OCI-LY7 (cell line): ENCODE data around the gene CARD19. TPM values are rescaled to one million over a fixed set of nuclear protein-coding genes. Genes with fewer than 3 reads are reported as not detected.

Experiments used
- BruUV-seq: library from RNA; stranded (reverse); fragments of 400-500 nt; replicated peaks from 2 replicates; lab custom pipeline; 2021; lab: Mats Ljungman, UMichigan
- CTCF ChIA-PET: fragments of 300-600 bp; sonication (Branson Sonifier 250); formaldehyde crosslinking; loops from one replicate; lab custom pipeline; 2022; ENCODE audit warnings: antibody characterized with exemption; ENCODE audit not compliant: unreplicated experiment; lab: Charles Lee
- POLR2A ChIA-PET: fragments of 300-600 bp; sonication (Branson Sonifier 250); formaldehyde crosslinking; loops from one replicate; lab custom pipeline; 2022; ENCODE audit warnings: antibody characterized with exemption; lab: Charles Lee
- DNase-seq: peaks from one replicate; pipeline ENCODE4 v3.0.0-alpha.2; 2015; ENCODE audit warnings: low spot score
- H2AFZ ChIP-seq: fragments of 200-600 bp; sonication (generic), shearing (Covaris generic); 2 replicates; pipeline ENCODE4 v1.6.1; 2014; ENCODE audit warnings: mild to moderate bottlenecking, antibody characterized with exemption, low read length, moderate library complexity
- H3K27ac ChIP-seq: fragments of 200-600 bp; sonication (generic); 2 replicates; pipeline ENCODE4 v1.5.1; 2014; ENCODE audit warnings: mixed run types, low read depth, mild to moderate bottlenecking, moderate library complexity, low read length, inconsistent platforms; ENCODE audit not compliant: poor library complexity, severe bottlenecking
- H3K36me3 ChIP-seq: fragments of 200-600 bp; sonication (generic); 2 replicates; pipeline ENCODE4 v1.6.1; 2014; ENCODE audit warnings: mild to moderate bottlenecking, antibody characterized with exemption, low read length, moderate library complexity, mixed read lengths; ENCODE audit not compliant: insufficient read depth
- H3K4me1 ChIP-seq: fragments of 200-600 bp; sonication (generic); 2 replicates; pipeline ENCODE4 v1.5.1; 2014; ENCODE audit warnings: mild to moderate bottlenecking, low read length; ENCODE audit not compliant: insufficient read depth, poor library complexity, severe bottlenecking
- H3K4me2 ChIP-seq: fragments of 200-600 bp; sonication (generic); 2 replicates; pipeline ENCODE4 v1.6.1; 2014; ENCODE audit warnings: mild to moderate bottlenecking, low read length
- H3K4me3 ChIP-seq: fragments of 200-600 bp; sonication (generic); 2 replicates; pipeline ENCODE4 v1.5.1; 2014; ENCODE audit warnings: mild to moderate bottlenecking, low read depth, low read length; ENCODE audit not compliant: poor library complexity, severe bottlenecking
- H3K79me2 ChIP-seq: fragments of 200-600 bp; sonication (generic); 2 replicates; pipeline ENCODE4 v1.6.1; 2016; ENCODE audit warnings: low read depth, mild to moderate bottlenecking, low read length, moderate library complexity, mixed read lengths; ENCODE audit not compliant: insufficient read depth
- H3K9me2 ChIP-seq: fragments of 200-600 bp; sonication (generic); 2 replicates; pipeline ENCODE4 v1.6.1; 2016; ENCODE audit warnings: mild to moderate bottlenecking, low read length, mixed read lengths; ENCODE audit not compliant: insufficient read depth
- H3K9me3 ChIP-seq: fragments of 200-600 bp; sonication (generic); 2 replicates; pipeline ENCODE4 v1.6.1; 2014; ENCODE audit warnings: mild to moderate bottlenecking, mixed run types, low read length, mixed read lengths
- H4K20me1 ChIP-seq: fragments of 200-600 bp; sonication (generic); 2 replicates; pipeline ENCODE4 v1.6.1; 2014; ENCODE audit warnings: mild to moderate bottlenecking, antibody characterized with exemption, low read length, moderate library complexity, mixed read lengths; ENCODE audit not compliant: insufficient read depth
- EZH2phosphoT487 ChIP-seq: fragments of 200-600 bp; sonication (generic); IDR thresholded peaks from 2 replicates; pipeline ENCODE4 v1.6.1; 2018; ENCODE audit warnings: low read depth, borderline replicate concordance, mild to moderate bottlenecking, mixed run types, antibody characterized with exemption, low read length, moderate library complexity, mixed read lengths
- intact Hi-C: fragments of 100-400 bp; cut with micrococcal nuclease; formaldehyde crosslinking; loops from one replicate; pipeline ENCODE4 v1.10.0; 2022; ENCODE audit not compliant: unreplicated experiment
- total RNA-seq, 2 experiments: library from RNA; depleted of rRNA in 1 of 2; stranded (reverse); fragments of >200 nt in 1 of 2; shearing (Covaris generic) in 1 of 2; gene quantifications; 2 replicates each; pipeline ENCODE4 v1.2.3, GENCODE V29; 2014 to 2022
- TF ChIP-seq, protein P1 (sequence below): fragments of 200-600 bp; sonication (generic); conservative IDR thresholded peaks from 2 replicates; pipeline ENCODE4 v1.5.1; 2014; ENCODE audit warnings: mild to moderate bottlenecking, antibody characterized with exemption, low read length, moderate library complexity, mixed read lengths

CARD19 gene
- total RNA-seq, 2 experiments from 2014 or later = 15.8 to 26.8 TPM

DNA sequence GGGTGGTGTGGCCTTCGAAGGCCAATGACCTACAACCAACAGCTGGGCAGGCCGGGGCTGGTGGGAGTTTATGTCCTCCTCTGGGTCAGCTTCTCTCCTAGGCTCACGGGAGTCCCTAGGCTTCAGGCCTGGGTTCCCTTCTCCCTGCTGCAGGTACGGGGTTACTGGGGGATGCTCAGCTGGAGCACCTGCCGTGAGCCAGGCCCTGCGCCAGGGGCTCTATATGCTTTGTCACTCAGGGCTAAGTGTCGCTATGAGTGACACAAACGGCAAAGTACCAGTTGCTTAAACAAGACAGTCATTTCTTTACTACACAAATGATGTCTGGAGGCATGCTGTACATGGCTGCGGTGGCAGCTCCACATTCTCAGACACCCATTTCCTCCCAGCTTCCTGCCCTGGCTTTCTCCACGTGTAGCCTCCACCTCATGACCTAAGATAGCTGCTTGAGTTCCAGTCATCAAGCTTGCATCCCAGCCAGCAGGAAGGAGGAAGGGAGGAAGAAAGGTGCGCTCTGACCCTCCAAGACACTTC, 60.5 kb downstream of the CARD19 start:
- Histone ChIP-seq H3K79me2 (no peaks in the 10 kb centered on the region), H3K9me2 (no peaks in the 10 kb centered on the region), H4K20me1 (no peaks in the 10 kb centered on the region), H2AFZ (no peak overlapping the region), H3K36me3 (no peaks in the 10 kb centered on the region), H3K9me3 (no peaks in the 10 kb centered on the region), H3K27ac (no peak overlapping the region), H3K4me3 (no peak overlapping the region), H3K4me2 (no peak overlapping the region), H3K4me1 (peaks cover 21% of the 10 kb centered on the region)
- intact Hi-C loops = loop anchor here (5.0 kb wide), 1 partner anchor 296 kb away; the partner anchor contains the start of genes FAM120A and FAM120AOS
- BruUV-seq = no TSS peak
- TF ChIP-seq, protein P1, sequence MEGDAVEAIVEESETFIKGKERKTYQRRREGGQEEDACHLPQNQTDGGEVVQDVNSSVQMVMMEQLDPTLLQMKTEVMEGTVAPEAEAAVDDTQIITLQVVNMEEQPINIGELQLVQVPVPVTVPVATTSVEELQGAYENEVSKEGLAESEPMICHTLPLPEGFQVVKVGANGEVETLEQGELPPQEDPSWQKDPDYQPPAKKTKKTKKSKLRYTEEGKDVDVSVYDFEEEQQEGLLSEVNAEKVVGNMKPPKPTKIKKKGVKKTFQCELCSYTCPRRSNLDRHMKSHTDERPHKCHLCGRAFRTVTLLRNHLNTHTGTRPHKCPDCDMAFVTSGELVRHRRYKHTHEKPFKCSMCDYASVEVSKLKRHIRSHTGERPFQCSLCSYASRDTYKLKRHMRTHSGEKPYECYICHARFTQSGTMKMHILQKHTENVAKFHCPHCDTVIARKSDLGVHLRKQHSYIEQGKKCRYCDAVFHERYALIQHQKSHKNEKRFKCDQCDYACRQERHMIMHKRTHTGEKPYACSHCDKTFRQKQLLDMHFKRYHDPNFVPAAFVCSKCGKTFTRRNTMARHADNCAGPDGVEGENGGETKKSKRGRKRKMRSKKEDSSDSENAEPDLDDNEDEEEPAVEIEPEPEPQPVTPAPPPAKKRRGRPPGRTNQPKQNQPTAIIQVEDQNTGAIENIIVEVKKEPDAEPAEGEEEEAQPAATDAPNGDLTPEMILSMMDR = no peak
- TF ChIP-seq EZH2phosphoT487 = no peak
- CTCF ChIA-PET = interaction anchor here (0.6 to 0.9 kb wide), 2 partner anchors 136 to 146 kb away, joined by 4 read pairs; no protein-coding TSS in a partner anchor
- POLR2A ChIA-PET = interaction anchor here (0.9 kb wide), 1 partner anchor 13 kb away, joined by 3 read pairs; no protein-coding TSS in a partner anchor
- DNase-seq = no peak

DNA sequence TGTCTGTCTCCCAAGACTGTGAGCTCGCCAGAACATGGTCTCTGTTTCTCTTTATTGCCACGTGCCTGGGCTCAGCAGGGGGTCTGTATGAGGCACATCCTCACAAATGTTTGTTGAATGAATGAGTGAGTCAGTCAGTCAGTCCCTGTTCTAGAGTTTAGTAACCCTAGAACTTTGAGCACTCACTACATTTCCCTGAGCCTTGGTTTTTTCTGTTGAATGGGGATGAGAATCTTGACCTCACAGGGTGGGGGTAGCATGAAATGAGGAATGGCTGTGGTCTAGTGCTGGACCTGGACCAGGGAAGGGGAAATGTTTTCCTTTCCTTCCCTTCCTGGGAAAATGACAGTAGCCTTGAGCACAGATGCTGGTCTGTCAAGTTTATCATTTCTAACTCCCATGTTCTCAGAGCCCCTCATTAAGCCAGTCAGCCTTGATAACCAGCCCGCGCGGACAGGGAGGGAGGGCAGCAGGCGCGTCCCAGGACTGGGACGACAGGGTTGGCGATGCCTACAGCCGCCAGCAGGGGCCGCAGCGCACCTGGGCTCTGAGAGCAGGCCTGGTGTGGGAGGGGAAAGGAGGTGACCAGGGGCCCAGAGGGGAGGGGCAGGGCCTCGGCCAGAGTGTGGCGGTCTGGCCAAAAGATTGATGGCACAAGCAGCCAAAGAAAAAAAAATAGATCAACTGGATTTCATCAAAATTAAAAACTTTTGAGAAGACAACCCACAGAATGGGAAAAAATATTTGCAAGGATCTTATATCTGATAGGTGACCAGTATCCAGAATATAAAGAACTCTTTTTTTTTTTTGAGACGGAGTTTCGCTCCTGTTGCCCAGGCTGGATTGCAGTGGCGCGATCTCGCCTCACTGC, 63.8 kb downstream of the CARD19 start:
- peaks cover 8% of the 10 kb centered on the region for H3K4me1 ChIP-seq
- no peaks in the 10 kb centered on the region for H3K36me3 ChIP-seq
- ChIA-PET POLR2A (no interaction called here), CTCF (interaction anchor here (0.6 kb wide), 1 partner anchor 150 kb away, joined by 3 read pairs; no protein-coding TSS in a partner anchor)
- no peaks in the 10 kb centered on the region for H3K9me2 ChIP-seq
- DNase-seq = peak; percentile 84
- TF ChIP-seq EZH2phosphoT487 = no peak
- TF ChIP-seq, protein P1 = peak; percentile 99
- peak overlapping the region; percentile 46; the same call in 1 of the 2 replicates for H2AFZ ChIP-seq
- intact Hi-C loops = loop anchor here (1.0 to 10.0 kb wide), 5 partner anchors 101 to 406 kb away; partner anchors contain the start of genes FAM120A and FAM120AOS
- H3K4me3 ChIP-seq = no peak overlapping the region
- no peak overlapping the region for H3K27ac ChIP-seq
- H4K20me1 ChIP-seq = no peaks in the 10 kb centered on the region
- BruUV-seq = no TSS peak
- H3K9me3 ChIP-seq = no peaks in the 10 kb centered on the region
- H3K4me2 ChIP-seq = peak overlapping the region; percentile 38; the same call in 1 of the 2 replicates
- H3K79me2 ChIP-seq = no peaks in the 10 kb centered on the region
